Stimulated activated CD8-positive, alpha-beta memory T cell treated with anti-CD3 and anti-CD28 coated beads, Interleukin-7, amount 100 ng/mL, for 1 hour (primary cell): ENCODE measurements around the gene TP73.

ENCODE experiments used
- DNase-seq, 2 donors: peaks; one replicate each; pipeline ENCODE4 v3.0.0-alpha.2; 2020; ENCODE audit warnings: low read depth in 2 of 2

TP73 gene

DNA sequence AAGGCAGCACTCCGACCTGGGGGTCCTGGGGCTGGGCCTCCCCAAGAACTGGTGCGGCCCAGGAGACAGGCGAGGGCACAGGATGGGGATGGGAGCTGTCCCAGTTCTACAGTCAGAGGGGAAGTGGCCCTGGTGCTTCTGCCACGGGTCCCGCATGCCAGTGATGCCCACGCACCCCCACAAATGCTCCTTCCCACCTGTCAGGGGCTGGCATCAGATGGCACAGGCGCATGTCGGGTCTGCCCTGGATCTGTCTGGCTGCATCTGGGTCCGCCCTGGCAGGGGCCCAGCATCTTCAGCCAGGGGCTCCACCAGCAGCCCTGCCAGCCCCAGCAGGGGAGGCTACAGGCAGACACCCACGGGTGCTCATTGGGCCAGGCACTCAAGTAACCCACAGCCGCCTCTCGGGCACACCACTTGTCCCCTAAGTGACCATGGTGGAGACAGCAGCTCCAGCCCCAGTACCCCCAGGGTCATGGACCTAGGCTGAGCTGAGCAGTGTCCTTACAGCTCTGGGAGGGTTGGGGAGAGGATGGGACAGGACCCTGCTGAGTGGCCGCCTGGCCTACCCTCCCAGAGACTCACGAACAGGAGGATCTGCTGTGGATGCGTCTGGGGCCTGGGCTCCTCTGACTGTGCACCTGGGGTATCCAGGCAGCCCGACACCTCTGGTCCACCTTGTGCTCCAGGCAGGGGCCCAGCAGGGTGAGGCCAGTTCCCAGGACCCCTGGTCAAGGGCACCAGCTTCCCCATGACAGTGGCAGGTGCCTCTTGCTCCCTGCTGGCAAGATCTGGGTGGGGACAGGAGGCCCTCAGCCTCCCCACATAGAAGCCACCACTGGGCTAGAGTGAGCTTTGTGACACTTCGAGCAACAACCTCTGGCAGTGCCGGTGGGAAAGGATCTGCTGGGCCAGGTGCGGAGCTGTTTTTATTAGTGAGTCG, 125.6 kb downstream of the TP73 start:
- DNase-seq = no peak

DNA sequence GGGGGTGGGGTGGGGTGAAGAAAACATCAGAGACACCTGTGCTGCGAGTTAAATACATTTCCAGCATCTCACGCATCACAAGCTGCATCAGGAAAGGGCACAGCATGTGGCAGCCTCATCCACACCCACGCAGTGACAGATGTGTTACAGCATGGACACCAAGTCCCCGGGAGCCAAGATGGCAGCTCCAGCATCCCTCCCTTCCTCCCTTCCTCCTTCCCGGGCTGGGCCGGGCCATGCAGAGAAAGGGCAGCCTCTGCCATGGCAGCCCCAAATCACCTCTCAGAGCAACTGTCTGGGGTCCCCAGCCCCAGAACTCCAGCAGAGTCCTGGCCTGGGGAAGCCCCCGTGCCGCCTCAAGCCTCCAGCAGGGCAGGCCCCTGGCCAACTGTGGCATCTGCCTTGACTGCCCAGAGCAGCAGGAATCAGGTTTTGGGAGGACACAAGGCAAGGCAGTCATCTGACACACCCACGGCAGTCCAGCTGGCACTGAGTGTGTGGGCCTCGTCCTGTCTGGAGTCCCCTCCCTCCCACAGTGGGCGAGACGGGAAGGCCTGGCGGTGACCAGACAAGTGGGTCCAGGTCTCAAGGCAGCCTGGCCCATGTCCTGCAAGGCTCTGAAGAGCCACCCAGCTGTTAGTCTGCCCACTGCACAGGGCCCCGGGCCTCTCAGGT, 126.4 kb downstream of the TP73 start:
- no peak for DNase-seq

DNA sequence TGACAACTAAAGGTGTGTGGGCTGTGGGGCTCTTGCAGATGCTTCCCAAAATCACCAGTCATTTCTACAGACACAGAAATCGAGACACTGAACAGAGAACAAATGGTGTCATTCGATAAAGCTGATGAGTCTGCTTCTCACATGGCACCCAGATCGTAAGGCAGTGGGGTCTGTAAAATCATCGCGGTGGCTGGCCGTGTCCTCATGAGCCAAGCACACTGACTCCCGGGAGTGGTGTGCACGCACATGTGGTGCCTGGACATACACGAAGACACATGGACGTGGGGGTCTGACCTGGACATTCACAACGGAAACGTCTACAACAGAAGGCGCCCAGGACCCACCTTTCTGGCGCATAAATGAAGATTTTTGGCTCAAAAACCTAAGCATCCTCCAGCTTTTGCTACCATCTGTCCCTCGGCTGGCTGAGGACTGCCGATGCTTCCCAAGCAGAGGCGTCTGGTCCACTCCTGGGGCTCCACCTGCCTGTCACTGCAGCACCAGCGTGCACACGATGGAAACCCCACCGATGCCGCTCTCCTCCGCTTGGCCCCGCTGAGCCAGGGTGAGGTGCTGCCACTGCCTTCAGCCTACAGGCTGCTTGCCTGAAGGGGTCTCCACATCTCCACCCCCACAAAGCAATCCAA, 127.1 kb downstream of the TP73 start:
- no peak for DNase-seq

DNA sequence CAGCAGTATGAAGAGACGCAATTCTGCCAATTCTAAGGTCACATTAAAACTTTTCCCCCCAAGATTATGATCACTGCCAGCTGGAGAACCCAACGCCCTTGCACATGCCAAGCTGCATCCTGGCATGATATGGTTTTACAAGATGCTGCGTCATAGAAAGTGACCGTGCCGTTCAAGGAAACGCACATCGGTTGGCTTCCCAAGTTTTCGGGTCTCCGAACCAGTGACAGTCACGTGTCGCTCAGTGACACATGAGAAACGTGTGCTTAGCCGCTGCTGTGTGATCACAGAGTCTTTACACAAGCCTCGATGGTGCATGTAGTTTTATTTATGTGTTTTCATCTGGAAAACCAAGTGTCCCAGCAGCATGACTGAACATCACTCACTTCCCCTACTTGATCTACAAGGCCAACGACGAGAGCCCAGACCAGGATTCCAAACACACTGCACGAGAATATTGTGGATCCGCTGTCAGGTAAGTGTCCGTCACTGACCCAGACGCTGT, 127.6 kb downstream of the TP73 start:
- no peak for DNase-seq

DNA sequence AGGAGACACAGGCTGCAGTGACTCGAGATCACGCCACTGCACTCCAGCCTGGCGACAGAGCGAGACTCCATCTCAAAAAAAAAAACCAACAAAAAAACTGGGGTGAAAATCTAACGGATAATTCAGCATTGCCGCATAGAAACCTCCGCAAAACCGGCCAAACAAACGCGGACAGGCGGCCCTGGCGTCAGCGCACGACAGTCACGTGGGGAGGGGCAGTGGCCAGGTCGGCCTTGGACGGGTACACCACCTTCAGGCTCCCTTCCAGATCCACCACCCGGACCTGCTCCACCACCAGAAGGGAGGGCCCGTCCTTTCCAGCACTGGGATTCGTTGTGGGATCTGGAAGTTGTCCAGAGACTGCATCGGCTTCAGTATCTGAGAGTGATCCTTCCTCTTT, 128.6 kb downstream of the TP73 start:
- DNase-seq = no peak

DNA sequence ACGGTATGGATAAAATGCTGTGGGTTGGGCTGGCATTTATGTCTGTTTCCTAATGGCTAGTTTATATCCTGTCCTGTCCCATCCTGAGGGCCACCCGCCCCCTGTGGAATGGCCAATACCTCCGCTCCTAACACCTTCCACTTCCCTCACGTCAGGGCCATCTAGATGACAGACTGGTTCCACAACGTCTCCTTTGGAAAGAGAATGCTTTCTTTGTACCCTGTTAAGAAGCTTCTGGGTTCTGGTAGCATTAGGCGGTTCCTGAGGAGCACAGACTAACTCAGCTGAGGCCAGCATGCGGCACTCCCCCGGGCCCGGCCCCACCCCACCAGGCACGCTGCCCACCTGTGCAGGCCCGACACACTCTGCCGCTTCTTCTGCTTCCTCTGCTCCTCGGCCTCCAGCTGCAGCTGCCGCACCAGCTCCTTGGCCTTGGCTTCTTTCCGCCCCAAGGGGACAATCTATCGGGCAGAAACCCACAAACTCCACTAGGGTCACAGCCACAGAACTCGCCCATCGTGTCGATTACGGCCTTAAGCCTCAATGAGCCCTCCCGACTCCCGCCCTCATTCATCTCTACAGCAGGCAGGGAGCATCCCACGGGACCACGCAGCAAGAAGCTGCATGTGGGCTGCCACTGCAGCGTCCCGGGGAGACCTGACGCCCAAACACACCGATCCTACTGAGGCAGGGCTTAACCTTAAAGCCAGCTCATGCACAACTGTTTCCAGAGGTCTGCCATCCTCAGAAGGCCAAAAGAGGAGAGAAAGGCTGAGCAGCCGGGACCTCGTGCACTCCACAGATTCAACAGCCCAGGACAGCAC, 131.5 kb downstream of the TP73 start:
- no peak for DNase-seq

DNA sequence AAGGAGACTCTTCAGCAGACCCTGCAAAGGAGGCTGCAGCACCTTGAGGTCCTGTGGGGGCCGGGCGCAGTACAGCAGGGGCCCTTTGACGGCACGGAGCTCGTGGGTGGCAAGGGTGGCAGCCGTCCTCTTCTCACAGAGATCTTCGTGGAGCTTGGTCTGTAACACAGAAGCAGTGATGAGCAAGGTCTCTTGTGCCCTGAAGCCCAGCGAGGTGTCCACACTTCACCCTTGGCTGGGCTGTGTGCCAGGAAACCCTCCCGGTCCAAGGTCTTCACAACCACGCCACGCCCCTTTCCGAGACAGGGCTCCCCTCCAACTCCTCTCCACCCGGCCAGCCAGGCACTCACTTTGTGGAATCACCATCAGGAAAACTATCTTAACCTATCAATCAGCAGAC, 132.7 kb downstream of the TP73 start:
- no peak for DNase-seq

DNA sequence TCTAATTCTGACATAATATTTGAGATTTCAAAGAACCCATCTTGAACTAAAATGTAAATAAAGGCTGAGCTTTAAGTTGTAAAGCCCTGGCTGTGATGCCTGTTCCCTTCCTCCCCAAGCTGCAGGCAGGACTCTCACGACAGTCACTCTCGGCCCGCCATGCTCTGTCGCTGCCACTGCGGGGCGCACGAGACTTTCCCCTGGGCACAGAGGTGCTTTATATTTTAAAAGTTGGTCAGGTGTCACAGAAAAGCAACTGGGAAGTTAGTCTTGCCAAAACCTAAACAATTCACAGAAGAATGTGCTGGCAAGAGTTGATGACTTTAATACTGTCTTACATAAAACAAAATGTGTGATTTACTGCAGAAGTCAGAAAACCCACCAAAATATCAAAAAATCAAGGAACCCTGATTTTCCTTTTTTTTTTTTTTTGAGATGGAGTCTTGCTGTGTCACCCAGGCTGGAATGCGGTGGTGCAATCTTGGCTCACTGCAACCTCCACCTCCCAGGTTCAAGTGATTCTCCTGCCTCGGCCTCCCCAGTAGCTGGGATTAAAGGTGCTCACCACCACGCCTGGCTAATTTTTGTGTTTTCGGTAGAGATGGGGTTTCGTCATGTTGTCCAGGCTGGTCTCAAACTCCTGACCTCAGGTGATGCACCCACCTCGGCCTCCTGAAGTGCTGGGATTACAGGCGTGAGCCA, 133.3 kb downstream of the TP73 start:
- DNase-seq = no peak
